ENCODE measurements around the gene NFATC4.

DNA sequence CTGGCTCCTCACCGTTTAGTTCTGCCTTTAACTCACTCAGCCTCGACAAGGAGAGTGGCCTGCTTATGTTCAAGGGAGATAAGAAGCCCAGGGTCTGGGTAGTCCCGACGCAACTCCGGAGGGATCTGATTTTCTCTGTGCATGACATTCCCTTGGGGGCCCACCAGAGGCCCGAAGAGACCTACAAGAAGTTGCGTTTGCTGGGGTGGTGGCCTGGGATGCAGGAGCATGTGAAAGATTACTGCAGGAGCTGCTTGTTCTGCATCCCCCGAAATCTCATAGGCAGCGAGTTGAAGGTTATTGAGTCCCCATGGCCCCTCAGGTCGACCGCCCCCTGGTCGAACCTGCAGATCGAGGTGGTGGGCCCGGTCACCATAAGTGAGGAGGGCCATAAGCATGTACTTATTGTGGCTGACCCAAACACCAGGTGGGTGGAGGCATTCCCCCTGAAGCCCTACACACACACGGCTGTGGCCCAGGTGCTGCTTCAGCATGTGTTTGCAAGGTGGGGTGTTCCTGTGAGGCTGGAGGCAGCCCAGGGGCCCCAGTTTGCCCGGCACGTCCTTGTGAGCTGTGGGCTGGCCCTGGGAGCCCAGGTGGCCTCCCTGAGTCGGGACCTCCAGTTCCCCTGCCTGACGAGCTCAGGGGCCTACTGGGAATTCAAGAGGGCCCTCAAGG lies 48.4 kb downstream of the NFATC4 start:
- TF ChIP-seq, protein P1, sequence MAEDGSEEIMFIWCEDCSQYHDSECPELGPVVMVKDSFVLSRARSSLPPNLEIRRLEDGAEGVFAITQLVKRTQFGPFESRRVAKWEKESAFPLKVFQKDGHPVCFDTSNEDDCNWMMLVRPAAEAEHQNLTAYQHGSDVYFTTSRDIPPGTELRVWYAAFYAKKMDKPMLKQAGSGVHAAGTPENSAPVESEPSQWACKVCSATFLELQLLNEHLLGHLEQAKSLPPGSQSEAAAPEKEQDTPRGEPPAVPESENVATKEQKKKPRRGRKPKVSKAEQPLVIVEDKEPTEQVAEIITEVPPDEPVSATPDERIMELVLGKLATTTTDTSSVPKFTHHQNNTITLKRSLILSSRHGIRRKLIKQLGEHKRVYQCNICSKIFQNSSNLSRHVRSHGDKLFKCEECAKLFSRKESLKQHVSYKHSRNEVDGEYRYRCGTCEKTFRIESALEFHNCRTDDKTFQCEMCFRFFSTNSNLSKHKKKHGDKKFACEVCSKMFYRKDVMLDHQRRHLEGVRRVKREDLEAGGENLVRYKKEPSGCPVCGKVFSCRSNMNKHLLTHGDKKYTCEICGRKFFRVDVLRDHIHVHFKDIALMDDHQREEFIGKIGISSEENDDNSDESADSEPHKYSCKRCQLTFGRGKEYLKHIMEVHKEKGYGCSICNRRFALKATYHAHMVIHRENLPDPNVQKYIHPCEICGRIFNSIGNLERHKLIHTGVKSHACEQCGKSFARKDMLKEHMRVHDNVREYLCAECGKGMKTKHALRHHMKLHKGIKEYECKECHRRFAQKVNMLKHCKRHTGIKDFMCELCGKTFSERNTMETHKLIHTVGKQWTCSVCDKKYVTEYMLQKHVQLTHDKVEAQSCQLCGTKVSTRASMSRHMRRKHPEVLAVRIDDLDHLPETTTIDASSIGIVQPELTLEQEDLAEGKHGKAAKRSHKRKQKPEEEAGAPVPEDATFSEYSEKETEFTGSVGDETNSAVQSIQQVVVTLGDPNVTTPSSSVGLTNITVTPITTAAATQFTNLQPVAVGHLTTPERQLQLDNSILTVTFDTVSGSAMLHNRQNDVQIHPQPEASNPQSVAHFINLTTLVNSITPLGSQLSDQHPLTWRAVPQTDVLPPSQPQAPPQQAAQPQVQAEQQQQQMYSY (CRISPR knock-in tag; IDR thresholded peaks at IDR 0.05) = no peak
- TF ChIP-seq KDM1A (IDR thresholded peaks at IDR 0.05; ENCODE audit: borderline replicate concordance) = no peak
- no peak for TF ChIP-seq KAT2A (conservative IDR thresholded peaks at IDR 0.05; ENCODE audit: control insufficient read depth, low read depth, low read length)
- TF ChIP-seq RCOR1 (conservative IDR thresholded peaks at IDR 0.05; ENCODE audit: low read depth, low read length) = no peak
- no peak for TF ChIP-seq HDAC2 (IDR thresholded peaks at IDR 0.05)
- no peak for TF ChIP-seq BMI1 (IDR thresholded peaks at IDR 0.05; ENCODE audit: borderline replicate concordance)
- TF ChIP-seq, protein P2, sequence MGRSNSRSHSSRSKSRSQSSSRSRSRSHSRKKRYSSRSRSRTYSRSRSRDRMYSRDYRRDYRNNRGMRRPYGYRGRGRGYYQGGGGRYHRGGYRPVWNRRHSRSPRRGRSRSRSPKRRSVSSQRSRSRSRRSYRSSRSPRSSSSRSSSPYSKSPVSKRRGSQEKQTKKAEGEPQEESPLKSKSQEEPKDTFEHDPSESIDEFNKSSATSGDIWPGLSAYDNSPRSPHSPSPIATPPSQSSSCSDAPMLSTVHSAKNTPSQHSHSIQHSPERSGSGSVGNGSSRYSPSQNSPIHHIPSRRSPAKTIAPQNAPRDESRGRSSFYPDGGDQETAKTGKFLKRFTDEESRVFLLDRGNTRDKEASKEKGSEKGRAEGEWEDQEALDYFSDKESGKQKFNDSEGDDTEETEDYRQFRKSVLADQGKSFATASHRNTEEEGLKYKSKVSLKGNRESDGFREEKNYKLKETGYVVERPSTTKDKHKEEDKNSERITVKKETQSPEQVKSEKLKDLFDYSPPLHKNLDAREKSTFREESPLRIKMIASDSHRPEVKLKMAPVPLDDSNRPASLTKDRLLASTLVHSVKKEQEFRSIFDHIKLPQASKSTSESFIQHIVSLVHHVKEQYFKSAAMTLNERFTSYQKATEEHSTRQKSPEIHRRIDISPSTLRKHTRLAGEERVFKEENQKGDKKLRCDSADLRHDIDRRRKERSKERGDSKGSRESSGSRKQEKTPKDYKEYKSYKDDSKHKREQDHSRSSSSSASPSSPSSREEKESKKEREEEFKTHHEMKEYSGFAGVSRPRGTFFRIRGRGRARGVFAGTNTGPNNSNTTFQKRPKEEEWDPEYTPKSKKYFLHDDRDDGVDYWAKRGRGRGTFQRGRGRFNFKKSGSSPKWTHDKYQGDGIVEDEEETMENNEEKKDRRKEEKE (IDR thresholded peaks at IDR 0.05) = no peak
